GM12891 (cell line): ENCODE results near the gene ZPR1.

Source experiments
- DNase-seq: peaks from one replicate; pipeline ENCODE4 v3.0.0; 2011; ENCODE audit warnings: low spot score; ENCODE audit not compliant: insufficient read length
- FAIRE-seq: peaks from 2 replicates; lab custom pipeline; 2011; peaks lifted over from hg19 to GRCh38; lab: Jason Lieb, UNC
- PAX5 ChIP-seq: IDR thresholded peaks from 2 replicates; pipeline ENCODE4 v1.6.1; 2011; ENCODE audit warnings: low read length, moderate library complexity, mild to moderate bottlenecking; ENCODE audit not compliant: insufficient read depth, severe bottlenecking
- POLR2A ChIP-seq: IDR thresholded peaks from 2 replicates; pipeline ENCODE4 v1.6.1; 2011; ENCODE audit warnings: low read depth, low read length, control low read depth
- POLR2AphosphoS5 ChIP-seq: IDR thresholded peaks from 2 replicates; pipeline ENCODE4 v1.6.1; 2011; ENCODE audit warnings: low read depth, low read length, control low read depth
- POU2F2 ChIP-seq: IDR thresholded peaks from 2 replicates; pipeline ENCODE4 v1.6.1; 2011; ENCODE audit warnings: low read depth, mild to moderate bottlenecking, control low read depth, low read length, moderate library complexity
- SPI1 ChIP-seq: IDR thresholded peaks from 2 replicates; pipeline ENCODE4 v1.6.1; 2011; ENCODE audit warnings: low read depth, low read length, control low read depth
- TAF1 ChIP-seq: IDR thresholded peaks from 2 replicates; pipeline ENCODE4 v1.6.1; 2011; ENCODE audit warnings: low read depth, low read length, control low read depth

ZPR1 gene

GRCh38 chr11:116733043-116733755 is 54.6 kb downstream of the ZPR1 start:
- no peak for TF ChIP-seq TAF1
- no peak for TF ChIP-seq POLR2AphosphoS5
- TF ChIP-seq SPI1, result 0 out of 2 replicates have a peak, but pooled peaks have one; percentile 8
- no peak; the same call in 1 of the 2 replicates for TF ChIP-seq POU2F2
- TF ChIP-seq POLR2A, result no peak
- DNase-seq, result no peak
- FAIRE-seq, result peak; percentile 16

GRCh38 chr11:116732271-116733042 is 55.4 kb downstream of the ZPR1 start:
- TF ChIP-seq POU2F2 (no peak), POLR2A (no peak), TAF1 (no peak), POLR2AphosphoS5 (no peak), SPI1 (no peak), PAX5 (no peak)
- FAIRE-seq (peak; percentile 97), DNase-seq (peak; percentile 76)

- DNase-seq, result no peak
- no peak for FAIRE-seq
- TF ChIP-seq POLR2AphosphoS5 (no peak), SPI1 (no peak), POU2F2 (no peak), TAF1 (no peak), POLR2A (no peak), PAX5 (no peak)
Observed at GRCh38 chr11:116731821-116732220, 56.0 kb downstream of the ZPR1 start.

- FAIRE-seq (no peak), DNase-seq (no peak)
- TF ChIP-seq PAX5 (no peak), TAF1 (no peak), POU2F2 (no peak), POLR2A (no peak), SPI1 (no peak), POLR2AphosphoS5 (no peak)
Observed at GRCh38 chr11:116731097-116731761, 56.6 kb downstream of the ZPR1 start.

GRCh38 chr11:116730601-116731000 is 57.2 kb downstream of the ZPR1 start:
- no peak for FAIRE-seq

GRCh38 chr11:116730241-116730561 is 57.6 kb downstream of the ZPR1 start:
- TF ChIP-seq POU2F2 (no peak), POLR2A (no peak), PAX5 (no peak)
- DNase-seq (no peak), FAIRE-seq (no peak)

More at GRCh38 chr11:116730601-116731000, 57.2 kb downstream of the ZPR1 start:
- TF ChIP-seq TAF1, result no peak
- no peak for TF ChIP-seq POLR2A
- no peak for TF ChIP-seq PAX5
- no peak for TF ChIP-seq SPI1
- TF ChIP-seq POU2F2, result no peak
- no peak for TF ChIP-seq POLR2AphosphoS5
- no peak for DNase-seq

- FAIRE-seq, result no peak
- no peak for DNase-seq
- TF ChIP-seq TAF1 (no peak), POLR2A (no peak), PAX5 (no peak), POU2F2 (no peak), POLR2AphosphoS5 (no peak), SPI1 (no peak)
Observed at GRCh38 chr11:116729501-116730240, 58.2 kb downstream of the ZPR1 start.

- no peak for TF ChIP-seq TAF1
- TF ChIP-seq POLR2AphosphoS5, result no peak
- TF ChIP-seq POLR2A, result no peak
- TF ChIP-seq SPI1, result no peak
- TF ChIP-seq POU2F2, result no peak
- no peak for TF ChIP-seq PAX5
- no peak for FAIRE-seq
- no peak for DNase-seq
Observed at GRCh38 chr11:116727990-116728389, 59.8 kb downstream of the ZPR1 start.
